ENCODE data around the gene NRBP1.
"Not testable (repeated sequence)": the region's sequence is repeated elsewhere in the genome, so short reads cannot be mapped to it uniquely, and the experiment has no call there.

The NRBP1 gene

DNA sequence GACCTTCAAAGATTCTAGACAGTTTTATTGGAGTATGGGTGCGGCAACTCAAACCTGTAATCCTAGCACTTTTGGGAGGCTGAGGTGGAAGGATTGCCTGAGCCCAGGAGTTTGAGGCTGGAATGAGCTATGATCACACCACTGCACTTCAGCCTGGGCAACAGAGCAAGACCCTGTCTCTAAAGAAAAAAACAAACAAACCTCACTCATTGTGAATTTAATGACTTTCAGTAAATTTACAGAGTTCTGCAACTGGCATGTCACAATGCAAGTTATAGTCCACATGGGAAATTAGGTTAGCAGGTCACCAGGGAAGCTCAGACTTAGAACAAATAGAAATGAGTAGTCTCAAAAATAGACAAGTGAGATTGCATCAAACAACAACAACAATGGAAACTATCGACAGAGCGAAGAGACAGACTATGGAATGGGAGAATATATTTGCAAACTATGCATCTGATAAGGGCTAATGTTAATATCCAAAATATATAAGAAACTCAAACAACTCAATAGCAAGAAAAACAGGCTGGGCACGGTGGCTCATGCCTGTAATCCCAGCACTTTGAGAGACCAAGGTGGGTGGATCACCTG is 6.7 kb upstream of the NRBP1 start:
- DNase-seq (ENCODE audit: low spot score) = no peak

DNA sequence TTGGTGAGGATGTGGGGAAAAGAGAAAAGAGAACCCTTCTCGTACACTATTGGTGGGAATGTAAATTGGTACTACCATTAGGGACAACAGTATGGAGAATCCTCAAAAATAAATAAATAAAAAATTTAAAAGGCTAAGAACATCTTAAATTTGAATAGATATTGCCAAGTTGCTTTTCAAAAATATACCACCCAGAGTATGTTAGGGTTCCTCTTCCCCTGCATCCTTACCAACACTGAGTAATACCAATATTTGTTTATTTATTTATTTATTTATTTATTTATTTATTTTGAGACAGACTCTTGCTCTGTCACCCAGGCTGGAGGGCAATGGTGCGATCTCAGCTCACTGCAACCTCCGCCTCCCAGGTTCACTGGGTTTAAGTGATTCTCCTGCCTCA is 5.5 kb upstream of the NRBP1 start:
- no peak for DNase-seq (ENCODE audit: low spot score)

DNA sequence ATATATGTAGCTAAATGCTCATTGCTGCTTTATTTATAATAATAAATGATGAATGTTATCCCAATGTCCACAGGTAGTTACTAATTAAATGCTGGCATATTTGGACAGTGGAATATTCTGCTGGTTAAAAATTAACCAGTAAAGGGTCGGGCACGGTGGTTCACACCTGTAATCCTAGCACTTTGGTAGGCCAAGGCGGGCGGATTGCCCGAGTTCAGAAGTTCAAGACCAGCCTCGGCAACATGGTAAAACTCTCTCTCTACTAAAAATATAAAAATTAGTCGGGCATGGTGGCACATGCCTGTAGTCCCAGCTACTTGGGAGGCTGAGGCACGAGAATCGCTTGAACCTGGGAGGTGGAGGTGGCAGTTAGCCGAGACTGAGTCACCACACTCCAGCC is 3.4 kb upstream of the NRBP1 start:
- not testable (repeated sequence) for DNase-seq (ENCODE audit: low spot score)

DNA sequence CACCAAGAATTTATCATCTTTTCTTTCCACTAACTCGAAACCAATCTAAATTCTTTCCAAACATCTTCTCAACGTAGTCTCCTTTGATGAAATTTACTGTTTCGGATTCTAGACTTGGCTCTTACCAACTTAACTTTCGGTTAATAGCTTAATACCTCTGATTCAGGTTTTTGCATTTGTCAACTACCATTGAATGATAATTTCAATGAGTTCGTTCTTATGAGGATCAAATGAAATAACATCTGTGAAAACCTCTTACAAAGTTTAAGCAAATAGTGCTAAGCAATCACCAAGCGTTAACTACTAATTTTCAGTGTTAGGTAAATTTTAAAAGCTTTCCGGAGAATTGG is 593 bp upstream of the NRBP1 start:
- no peak for DNase-seq (ENCODE audit: low spot score)

DNA sequence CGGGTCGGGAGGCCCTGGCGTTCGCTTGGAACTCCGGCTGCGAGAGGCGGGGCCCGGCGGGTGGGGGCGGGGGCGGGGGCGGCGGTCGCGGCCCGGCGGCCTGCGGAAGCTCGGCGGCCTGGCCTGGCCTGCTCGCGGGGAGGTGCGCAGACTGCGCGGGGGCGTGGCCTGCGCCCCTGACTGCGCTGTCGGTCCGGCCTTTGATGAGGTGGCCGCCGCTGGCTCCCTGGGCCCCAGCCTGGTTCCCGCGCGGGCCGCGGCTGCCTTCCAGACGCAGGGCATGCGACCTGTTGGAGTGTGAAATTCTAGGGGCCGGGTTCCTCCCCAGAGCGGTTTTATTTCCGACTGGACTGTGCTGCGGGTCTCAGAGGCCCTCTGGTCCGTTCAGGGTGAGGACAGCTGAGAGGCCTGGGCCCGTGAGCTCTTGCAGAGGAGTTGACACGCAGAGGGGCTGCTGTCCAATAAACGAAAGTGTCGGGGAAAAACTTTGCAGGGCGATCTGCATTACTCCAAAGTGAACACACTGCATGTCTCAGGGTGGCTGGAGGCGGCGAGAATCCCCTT is 629 bp downstream of the NRBP1 start:
- DNase-seq (ENCODE audit: low spot score) = peak; percentile 80

DNA sequence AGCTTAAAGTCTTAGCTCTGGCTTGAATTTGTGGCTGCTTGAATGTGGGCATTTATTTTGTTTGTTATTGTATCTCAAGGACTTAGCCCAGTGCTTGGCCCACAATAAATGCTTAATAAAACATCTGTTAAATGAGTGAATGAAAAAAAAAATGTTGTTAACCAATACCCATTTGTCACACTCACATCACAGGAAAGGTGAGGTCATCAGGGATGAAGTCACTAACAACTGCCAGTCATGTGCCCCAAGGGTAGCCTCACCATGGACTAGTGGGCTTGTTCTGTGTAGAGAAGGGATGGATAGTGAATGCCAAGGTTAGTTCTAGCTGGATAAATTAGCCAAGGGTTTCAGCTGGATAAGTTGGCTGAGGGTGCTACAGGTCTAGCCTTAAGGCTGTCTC is 3.0 kb downstream of the NRBP1 start:
- no peak for DNase-seq (ENCODE audit: low spot score)

DNA sequence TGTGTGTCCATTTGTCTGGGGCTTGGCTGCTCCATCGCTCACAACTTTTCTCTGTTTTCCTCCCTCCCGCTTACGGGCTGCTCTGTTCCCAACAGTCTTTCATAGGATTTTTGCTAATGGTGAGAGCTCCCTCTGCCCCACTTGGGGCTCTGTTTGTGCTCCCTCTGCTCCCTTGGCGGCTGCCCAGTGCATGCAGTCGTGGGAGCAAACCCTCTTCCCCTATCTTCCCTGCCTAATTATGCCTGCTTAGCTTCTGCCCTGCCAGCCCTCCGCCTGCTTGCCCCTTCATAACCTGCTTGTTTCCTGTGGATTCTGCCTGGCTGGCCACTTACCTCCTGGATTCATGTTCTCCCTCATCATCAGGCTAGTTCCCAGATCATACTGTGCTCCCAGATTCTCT is 7.2 kb downstream of the NRBP1 start:
- DNase-seq (ENCODE audit: low spot score) = no peak

DNA sequence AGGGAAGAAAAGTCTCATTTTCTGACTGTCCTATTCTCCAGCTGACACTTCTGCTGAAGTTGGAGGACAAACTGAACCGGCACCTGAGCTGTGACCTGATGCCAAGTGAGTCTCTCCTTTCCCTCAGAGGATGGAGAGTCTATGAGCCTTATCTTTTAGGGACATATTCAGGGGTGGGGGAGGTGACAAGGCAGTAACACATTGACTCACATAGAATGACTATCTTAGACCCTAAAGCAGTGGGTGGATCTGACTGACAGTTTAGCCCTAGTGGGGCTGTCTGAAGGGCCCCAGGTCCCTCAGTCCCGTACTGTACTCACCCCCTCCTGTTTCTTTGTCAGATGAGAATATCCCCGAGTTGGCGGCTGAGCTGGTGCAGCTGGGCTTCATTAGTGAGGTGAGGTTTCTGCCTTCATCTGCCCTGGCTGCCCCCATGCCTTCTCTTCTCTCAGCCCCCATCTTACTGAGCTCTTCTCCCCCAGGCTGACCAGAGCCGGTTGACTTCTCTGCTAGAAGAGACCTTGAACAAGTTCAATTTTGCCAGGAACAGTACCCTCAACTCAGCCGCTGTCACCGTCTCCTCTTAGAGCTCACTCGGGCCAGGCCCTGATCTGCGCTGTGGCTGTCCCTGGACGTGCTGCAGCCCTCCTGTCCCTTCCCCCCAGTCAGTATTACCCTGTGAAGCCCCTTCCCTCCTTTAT is 12.9 kb downstream of the NRBP1 start:
- no peak for DNase-seq (ENCODE audit: low spot score)

DNA sequence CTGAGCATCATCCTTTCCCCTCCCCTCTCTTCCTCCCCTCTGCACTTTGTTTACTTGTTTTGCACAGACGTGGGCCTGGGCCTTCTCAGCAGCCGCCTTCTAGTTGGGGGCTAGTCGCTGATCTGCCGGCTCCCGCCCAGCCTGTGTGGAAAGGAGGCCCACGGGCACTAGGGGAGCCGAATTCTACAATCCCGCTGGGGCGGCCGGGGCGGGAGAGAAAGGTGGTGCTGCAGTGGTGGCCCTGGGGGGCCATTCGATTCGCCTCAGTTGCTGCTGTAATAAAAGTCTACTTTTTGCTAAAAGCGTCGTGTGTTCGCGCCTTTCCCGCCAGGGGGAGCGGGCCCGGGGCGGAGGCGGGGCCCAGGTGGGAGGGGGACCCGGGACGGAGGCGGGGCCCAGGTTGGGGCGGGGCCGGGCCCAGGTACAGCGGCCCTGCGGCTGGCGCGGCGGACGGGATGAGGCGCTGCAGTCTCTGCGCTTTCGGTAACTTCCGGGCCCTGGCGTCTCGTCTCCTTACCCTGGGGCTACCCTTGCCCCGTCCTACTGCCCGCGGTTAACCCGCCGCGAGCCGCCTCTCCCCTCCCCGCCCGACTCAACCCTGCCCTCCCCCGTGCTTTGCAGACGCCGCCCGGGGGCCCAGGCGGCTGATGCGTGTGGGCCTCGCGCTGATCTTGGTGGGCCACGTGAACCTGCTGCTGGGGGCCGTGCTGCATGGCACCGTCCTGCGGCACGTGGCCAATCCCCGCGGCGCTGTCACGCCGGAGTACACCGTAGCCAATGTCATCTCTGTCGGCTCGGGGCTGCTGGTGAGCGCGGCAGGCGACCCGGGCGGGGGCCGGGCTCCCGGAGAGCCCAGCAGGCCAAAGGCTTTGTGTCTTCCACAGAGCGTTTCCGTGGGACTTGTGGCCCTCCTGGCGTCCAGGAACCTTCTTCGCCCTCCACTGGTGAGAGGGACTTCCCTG is 13.8 kb downstream of the NRBP1 start, which contains the start of gene KRTCAP3:
KRTCAP3 (plus strand) TSS at position 424 of the 962 bp plus-strand sequence; CDS start at position 456, 32 bp downstream.
- no peak for DNase-seq (ENCODE audit: low spot score)

DNA sequence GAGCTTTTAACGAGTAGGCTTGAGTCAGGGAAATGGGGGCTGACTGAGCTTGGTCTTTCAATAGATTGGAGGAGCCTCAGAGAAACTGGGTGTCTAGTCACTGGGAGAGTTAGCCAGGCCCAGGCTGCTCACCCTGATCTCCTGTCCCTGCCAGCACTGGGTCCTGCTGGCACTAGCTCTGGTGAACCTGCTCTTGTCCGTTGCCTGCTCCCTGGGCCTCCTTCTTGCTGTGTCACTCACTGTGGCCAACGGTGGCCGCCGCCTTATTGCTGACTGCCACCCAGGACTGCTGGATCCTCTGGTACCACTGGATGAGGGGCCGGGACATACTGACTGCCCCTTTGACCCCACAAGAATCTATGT is 14.5 kb downstream of the NRBP1 start:
- DNase-seq (ENCODE audit: low spot score) = no peak

DNA sequence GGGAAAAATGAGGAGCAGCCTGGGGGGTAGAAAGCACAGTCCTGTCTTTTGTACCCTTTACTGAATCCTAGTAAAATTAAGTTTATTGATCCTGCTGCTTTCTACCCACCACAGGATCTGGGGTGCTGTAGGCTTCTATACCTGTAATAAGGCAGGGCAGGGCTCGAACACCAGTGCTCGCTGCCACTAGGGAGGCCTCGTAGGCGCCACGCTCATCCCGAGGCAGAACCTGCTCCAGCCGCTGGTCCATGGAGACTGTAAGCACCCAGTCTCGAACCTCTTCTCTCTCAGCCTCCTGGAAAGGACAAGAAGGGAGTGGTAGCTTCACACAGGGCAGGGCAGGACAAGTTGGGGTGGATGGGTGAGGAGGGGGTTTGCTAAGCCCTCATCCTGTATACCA is 16.7 kb downstream of the NRBP1 start:
- DNase-seq (ENCODE audit: low spot score) = no peak

DNA sequence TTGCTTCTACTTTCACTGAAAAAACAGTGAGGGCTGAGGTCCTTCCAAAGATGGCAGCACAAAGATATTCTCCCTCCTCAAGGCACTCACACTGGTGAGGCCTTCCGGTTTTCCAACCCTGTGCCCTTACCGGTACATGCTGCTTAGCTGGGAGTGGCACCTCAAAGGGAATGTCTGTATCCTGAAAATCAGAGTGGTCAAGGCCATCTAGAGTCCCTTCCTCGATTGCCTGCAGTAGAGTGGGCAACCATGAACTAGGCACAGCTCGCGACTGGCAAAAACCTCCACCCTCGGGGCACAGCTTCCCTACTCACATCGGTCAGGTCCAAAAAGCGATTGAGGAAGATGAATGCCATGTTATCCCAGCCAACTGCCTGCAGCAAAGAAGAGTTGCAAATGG is 17.2 kb downstream of the NRBP1 start:
- DNase-seq (ENCODE audit: low spot score) = no peak

DNA sequence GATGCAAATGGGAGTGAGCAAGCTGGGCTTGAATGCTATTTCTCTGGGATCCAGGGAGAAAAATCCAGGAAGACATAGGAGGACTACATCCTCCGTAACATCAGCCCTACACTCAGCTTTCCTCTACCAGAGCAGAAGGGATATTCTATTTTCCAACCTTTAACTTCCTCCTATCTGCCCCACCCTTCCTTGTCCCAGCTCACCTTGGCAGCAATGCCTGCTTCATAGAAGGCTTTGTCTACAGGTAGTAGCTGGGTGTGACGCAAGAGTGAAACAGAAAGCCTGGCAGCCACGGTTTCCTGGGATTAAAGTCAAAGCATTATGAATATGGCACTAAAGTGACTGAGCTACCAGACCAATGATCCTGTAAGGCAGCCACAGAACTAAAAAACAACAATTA is 17.6 kb downstream of the NRBP1 start:
- DNase-seq (ENCODE audit: low spot score) = peak; percentile 32

DNA sequence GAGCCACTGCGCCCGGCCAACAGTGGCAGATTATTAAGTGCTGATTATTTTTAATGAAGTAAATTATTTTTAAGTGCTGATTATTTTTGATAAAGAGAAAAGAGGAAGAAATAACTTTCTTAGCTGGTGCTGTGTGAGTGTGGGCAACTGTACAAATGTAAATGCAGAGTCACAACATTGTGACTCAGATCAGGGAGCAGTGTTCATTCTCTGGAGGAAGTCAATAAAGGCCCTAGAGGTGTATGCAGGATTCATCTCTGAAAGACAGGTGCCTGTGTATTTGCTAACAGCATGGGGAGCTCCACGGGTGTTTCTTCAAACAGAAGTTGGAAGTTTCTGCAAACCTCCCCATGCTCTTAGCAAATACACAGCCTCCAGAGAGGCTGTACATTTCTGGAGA is 19.9 kb downstream of the NRBP1 start:
- DNase-seq (ENCODE audit: low spot score) = no peak

DNA sequence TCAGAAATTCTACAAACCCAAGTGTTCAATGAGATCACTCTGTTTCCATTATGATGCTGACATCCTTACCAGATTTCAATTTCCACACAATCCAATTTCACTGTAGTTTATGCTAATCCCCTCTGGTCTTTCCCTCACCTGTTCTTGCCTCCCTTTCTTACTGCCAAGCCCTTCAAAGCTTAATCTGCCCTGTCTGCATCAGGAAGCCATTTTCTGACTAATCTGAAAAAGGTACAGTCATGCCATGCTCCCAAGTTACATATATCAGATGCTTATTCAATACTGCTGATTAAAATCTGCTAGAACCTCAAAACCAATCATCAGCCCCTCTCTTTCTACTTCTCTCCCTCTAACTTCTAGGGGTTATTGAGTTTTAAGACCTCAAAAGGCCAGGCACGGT is 22.7 kb downstream of the NRBP1 start:
- no peak for DNase-seq (ENCODE audit: low spot score)

DNA sequence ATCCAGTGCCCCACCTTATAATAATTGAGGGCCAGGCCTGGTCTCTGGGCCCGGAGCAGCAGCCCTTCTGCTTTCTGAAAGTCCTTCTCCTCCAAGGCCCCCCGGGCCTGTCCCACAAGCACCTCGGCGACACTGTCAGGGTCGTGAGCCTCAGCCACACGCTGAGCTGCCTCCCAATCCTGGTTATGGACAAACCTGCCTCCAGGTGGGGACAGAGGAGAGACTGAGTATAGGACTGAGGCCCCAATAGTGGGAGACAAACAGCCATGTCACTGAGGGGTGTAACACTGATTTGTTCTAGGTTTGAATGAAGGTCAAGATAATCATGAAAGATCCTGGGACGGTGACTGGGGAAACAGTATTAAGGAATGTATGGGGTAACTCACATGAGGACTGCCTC is 25.5 kb downstream of the NRBP1 start:
- DNase-seq (ENCODE audit: low spot score) = no peak

DNA sequence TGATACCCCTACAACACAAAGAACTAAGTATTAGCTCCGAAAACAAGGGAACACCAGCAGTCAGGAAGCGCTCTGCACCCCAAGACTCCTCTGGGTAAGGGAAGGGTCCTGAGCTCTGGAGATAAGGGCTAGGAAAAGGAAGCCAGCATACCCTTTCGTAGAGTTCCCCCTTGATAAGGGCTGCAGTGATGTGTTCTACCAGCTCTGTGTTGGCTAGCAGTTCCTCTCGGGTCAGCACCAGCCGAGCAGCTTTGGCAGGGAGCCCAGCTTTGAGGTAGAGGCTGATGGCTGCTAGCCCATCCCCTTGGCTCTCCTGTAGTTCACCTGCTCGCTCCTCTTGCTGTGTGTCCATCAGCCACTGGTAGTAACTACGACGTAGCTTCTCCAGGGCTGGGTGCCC is 32.7 kb downstream of the NRBP1 start:
- DNase-seq (ENCODE audit: low spot score) = no peak

DNA sequence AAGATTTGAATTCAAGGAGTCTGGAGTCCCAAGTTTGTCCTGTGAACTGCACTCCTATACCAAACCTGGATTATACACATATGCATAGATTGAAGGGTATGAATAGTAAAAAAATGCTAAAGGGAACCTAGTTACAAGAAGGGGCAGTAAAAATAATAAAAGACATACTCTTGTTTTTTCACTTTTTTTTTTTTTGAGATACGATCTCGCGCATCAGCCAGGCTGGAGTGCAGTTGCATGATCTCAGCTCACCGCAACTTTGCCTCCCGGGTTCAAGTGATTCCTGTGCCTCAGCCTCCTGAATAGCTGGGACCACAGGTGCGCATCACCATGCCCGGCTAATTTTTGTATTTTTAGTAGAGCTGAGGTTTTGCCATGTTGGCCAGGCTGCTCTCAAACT is 36.0 kb downstream of the NRBP1 start:
- no peak for DNase-seq (ENCODE audit: low spot score)

DNA sequence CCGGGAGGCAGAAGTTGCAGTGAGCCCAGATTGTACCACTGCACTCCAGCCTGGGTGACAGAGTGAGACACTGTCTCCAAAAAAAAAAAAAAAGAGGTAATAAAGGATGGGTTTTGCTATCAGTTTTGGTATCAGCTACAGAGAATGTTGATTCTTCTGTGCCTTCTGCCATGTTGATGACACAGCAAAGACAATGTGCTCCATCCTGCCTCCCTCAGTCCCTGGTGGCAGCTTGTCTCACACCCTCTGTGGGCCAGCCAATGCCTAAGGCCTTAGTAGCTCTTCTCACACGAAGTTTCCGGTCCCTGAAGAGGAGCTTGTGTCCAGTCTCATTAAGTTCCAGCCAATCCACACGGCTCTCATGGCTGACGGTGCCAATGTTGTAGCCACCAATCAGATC is 43.5 kb downstream of the NRBP1 start:
- DNase-seq (ENCODE audit: low spot score) = no peak

DNA sequence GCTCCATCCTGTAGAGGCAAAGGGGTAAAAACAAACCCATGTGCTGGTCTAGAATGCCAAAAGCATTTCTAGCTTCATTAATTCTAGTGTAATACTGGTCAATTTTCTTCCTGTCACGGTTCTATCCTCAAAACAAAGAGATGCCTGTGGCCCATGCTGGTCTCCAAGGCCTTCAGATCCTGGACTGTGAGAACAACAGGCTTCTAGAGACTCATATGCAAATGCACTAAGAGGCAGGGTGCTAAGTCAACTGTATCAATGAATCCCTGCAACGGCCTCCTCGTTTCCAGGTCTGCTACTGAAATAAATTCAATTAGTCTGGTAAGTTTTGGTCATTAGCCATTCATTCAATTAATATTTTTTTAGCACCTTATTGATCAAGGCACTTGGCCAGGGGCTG is 57.1 kb downstream of the NRBP1 start:
- no peak for DNase-seq (ENCODE audit: low spot score)

DNA sequence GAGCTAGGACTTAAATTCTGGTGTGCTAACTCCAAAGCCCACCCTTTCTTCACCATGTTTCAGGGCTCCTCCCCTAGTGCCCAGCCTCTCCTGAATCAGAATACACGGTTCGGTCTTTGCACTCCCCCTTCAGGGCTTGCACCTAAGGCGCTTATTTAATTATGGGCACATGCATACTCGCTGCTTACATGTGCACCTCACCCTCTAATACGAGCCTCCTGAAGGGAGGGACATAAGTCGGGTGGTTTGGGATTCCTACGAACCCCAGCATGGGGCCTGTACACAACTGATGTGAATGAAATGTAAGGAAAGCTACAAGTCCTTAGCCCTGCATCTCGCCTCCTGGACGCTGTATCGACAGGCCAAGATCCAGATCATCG is 60.7 kb downstream of the NRBP1 start:
- no peak for DNase-seq (ENCODE audit: low spot score)

DNA sequence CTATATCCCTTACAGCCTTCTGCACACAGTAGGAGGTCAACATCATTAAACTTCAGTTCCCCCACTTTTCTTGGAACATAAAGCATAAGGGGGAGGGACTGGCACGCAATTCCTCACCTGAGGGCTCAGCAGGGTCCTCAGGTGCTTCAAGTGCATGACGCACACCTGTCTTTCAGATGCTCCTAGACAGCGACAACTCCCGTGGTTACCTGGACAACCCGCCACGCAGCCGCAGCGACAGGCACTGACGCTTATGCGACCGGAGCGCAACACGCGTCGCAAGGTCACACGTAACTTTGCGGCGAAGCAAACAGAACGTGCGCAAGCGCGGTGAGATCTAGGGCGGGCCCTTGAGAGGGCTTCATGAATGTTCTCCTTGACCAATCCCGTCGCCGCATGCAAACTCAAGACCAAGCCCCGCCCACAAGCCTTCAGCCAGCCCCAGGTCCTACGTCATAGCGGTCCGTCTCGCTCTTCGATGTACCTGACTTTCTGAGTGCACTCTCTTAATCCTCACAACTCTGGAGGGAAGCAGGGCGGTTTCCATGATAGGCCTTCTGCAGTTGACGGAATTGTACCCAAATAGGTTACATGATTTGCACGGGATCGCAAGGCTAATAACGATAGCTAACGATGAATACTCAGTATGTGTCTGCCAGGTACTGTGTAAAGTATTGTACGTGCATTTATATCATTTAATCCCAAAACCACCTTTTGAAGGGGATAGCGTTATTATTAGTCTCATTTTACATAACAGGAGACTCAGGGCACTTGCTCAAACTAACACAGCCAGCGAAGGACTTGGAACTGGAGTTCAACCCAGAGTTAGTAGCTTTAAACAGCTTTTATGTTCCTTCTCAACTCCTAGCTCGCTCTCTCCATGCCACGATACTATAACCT is 61.3 kb downstream of the NRBP1 start, which contains the start of gene IFT172:
IFT172 (minus strand) TSS at position 246 of the 900 bp plus-strand sequence; CDS start at position 156, 90 bp downstream.
- peak; percentile 94 for DNase-seq (ENCODE audit: low spot score)

All from HuH-7 (cell line).